Pons (tissue), 1 donor: ENCODE data around the gene PSAP.

Source experiments
- DNase-seq: peaks from one replicate; pipeline ENCODE4 v3.0.0-alpha.2; 2016; ENCODE audit warnings: low spot score

Gene PSAP

GRCh38 chr10:71825217-71825616, 25.8 kb downstream of the PSAP start:
- DNase-seq = no peak

GRCh38 chr10:71824333-71824732, 26.7 kb downstream of the PSAP start:
- DNase-seq = no peak

GRCh38 chr10:71823356-71823755, 27.7 kb downstream of the PSAP start:
- DNase-seq = no peak

- DNase-seq = no peak
These were observed 28.9 kb downstream of the PSAP start for GRCh38 chr10:71821909-71822763.

- no peak for DNase-seq
These were observed 30.1 kb downstream of the PSAP start for GRCh38 chr10:71820966-71821365.

GRCh38 chr10:71819985-71820384, 31.1 kb downstream of the PSAP start:
- no peak for DNase-seq

GRCh38 chr10:71819441-71819861, 31.6 kb downstream of the PSAP start:
- no peak for DNase-seq

- DNase-seq = no peak
These were observed 32.3 kb downstream of the PSAP start for GRCh38 chr10:71818674-71819260.

GRCh38 chr10:71817831-71818655, 33.0 kb downstream of the PSAP start:
- no peak for DNase-seq

GRCh38 chr10:71816936-71817618, 34.0 kb downstream of the PSAP start:
- peak; percentile 48 for DNase-seq

- DNase-seq = no peak
These were observed 34.6 kb downstream of the PSAP start for GRCh38 chr10:71816421-71816851.

GRCh38 chr10:71815515-71816130, 35.4 kb downstream of the PSAP start:
- no peak for DNase-seq

GRCh38 chr10:71814922-71815411, 36.1 kb downstream of the PSAP start:
- no peak for DNase-seq

- no peak for DNase-seq
These were observed 38.0 kb downstream of the PSAP start for GRCh38 chr10:71812913-71813590.

GRCh38 chr10:71812016-71812912, 38.8 kb downstream of the PSAP start:
- peak; percentile 63 for DNase-seq

GRCh38 chr10:71811351-71811750, 39.7 kb downstream of the PSAP start:
- DNase-seq = no peak

GRCh38 chr10:71810048-71810750, 40.9 kb downstream of the PSAP start:
- DNase-seq = no peak

- no peak for DNase-seq
These were observed 41.4 kb downstream of the PSAP start for GRCh38 chr10:71809628-71810027.
